Esophagus muscularis mucosa (tissue), 4 donors: ENCODE data around the gene PDS5B.

ENCODE experiments used
- EP300 ChIP-seq: sonication (generic); formaldehyde crosslinking; IDR thresholded peaks from one replicate; pipeline ENCODE4 v1.6.1; 2017; ENCODE audit warnings: antibody characterized with exemption
- POLR2A ChIP-seq: fragments of 450-650 bp; IDR thresholded peaks from one replicate; pipeline ENCODE4 v1.6.1; 2017; ENCODE audit warnings: antibody characterized with exemption, moderate library complexity, mild to moderate bottlenecking, low read depth
- POLR2AphosphoS5 ChIP-seq, 2 donors: sonication (generic); formaldehyde crosslinking; IDR thresholded peaks; one replicate each; pipeline ENCODE4 v1.6.1; 2017; ENCODE audit warnings: antibody characterized with exemption in 2 of 2
- TF ChIP-seq, protein P1 (sequence below), 3 experiments: fragments of 200-600 bp in 2 of 3; fragments of 450-650 bp in 1 of 3; sonication (generic) in 2 of 3; IDR thresholded peaks; one replicate each; pipeline ENCODE4 v1.5.1; 2017 to 2019; ENCODE audit warnings: antibody characterized with exemption in 3 of 3, mild to moderate bottlenecking in 2 of 3, moderate library complexity in 1 of 3

DNA sequence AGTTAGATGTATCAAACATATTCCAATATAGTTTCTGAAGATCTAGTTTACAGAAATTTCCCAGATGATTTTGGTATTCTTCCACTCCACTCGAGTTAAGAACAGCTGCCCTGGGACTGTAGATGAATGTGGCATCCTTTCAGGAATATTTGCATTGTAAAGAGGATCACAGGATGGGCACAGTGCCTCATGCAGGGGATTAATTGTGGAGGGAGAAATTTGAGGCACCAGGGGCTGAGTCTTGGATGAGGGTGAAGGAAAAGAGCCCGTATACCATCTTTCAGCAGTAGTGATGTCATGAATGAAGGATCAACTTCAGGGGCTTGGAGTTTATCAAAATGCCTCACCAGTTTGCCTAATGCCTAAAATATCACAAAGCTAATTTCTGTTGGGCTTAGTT is 4.0 kb upstream of the PDS5B start:
- TF ChIP-seq POLR2A (no peak), POLR2AphosphoS5 (IDR thresholded peaks at IDR 0.05) (no peak), EP300 (no peak)
- TF ChIP-seq, protein P1, sequence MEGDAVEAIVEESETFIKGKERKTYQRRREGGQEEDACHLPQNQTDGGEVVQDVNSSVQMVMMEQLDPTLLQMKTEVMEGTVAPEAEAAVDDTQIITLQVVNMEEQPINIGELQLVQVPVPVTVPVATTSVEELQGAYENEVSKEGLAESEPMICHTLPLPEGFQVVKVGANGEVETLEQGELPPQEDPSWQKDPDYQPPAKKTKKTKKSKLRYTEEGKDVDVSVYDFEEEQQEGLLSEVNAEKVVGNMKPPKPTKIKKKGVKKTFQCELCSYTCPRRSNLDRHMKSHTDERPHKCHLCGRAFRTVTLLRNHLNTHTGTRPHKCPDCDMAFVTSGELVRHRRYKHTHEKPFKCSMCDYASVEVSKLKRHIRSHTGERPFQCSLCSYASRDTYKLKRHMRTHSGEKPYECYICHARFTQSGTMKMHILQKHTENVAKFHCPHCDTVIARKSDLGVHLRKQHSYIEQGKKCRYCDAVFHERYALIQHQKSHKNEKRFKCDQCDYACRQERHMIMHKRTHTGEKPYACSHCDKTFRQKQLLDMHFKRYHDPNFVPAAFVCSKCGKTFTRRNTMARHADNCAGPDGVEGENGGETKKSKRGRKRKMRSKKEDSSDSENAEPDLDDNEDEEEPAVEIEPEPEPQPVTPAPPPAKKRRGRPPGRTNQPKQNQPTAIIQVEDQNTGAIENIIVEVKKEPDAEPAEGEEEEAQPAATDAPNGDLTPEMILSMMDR (IDR thresholded peaks at IDR 0.05), result no peak
